NB4 (cell line): ENCODE measurements around the gene XPNPEP1.

Experiments used
- DNase-seq: peaks from one replicate; pipeline ENCODE4 v3.0.0; 2010; ENCODE audit warnings: low read depth
- H3K4me3 ChIP-seq: one replicate; pipeline ENCODE4 v1.5.1; 2011; ENCODE audit warnings: mild to moderate bottlenecking, low read depth, low read length, moderate library complexity
- CTCF ChIP-seq: IDR thresholded peaks from one replicate; pipeline ENCODE4 v1.5.1; 2012; ENCODE audit warnings: low read depth, low read length
- MAX ChIP-seq: IDR thresholded peaks from 2 replicates; pipeline ENCODE4 v1.6.1; 2011; ENCODE audit warnings: low read depth, low read length
- MYC ChIP-seq: IDR thresholded peaks from 2 replicates; pipeline ENCODE4 v1.6.1; 2011; ENCODE audit warnings: low read depth, low read length
- POLR2A ChIP-seq: IDR thresholded peaks from 2 replicates; pipeline ENCODE4 v1.6.1; 2011; ENCODE audit warnings: mild to moderate bottlenecking; ENCODE audit not compliant: insufficient read length; ENCODE audit errors: extremely low read depth

XPNPEP1 gene

GRCh38 chr10:109944613-109945012, 21.3 kb upstream of the XPNPEP1 start:
- no peak overlapping the region for H3K4me3 ChIP-seq
- DNase-seq = no peak
- TF ChIP-seq MAX = no peak
- TF ChIP-seq CTCF = no peak
- TF ChIP-seq MYC = no peak
- TF ChIP-seq POLR2A = no peak

- TF ChIP-seq CTCF (no peak), MAX (no peak), POLR2A (no peak), MYC (no peak)
- no peak for DNase-seq
- H3K4me3 ChIP-seq = no peak overlapping the region
Measured at GRCh38 chr10:109941236-109941862, 18.0 kb upstream of the XPNPEP1 start.

- TF ChIP-seq POLR2A (no peak), MYC (no peak), MAX (no peak), CTCF (no peak)
- H3K4me3 ChIP-seq = no peak overlapping the region
- no peak for DNase-seq
Measured at GRCh38 chr10:109940553-109940952, 17.2 kb upstream of the XPNPEP1 start.

- no peak for TF ChIP-seq MYC
- TF ChIP-seq CTCF = no peak
- TF ChIP-seq MAX = no peak
- no peak for TF ChIP-seq POLR2A
- DNase-seq = no peak
- H3K4me3 ChIP-seq = no peak overlapping the region
Measured at GRCh38 chr10:109940117-109940516, 16.8 kb upstream of the XPNPEP1 start.

GRCh38 chr10:109939315-109939961, 16.1 kb upstream of the XPNPEP1 start:
- TF ChIP-seq POLR2A (no peak), MYC (no peak), MAX (no peak), CTCF (no peak)
- DNase-seq = no peak

More at GRCh38 chr10:109939315-109939961, 16.1 kb upstream of the XPNPEP1 start:
- H3K4me3 ChIP-seq = no peak overlapping the region
